HG03432 (cell line): ENCODE results near the gene GRAMD4.
"Not testable (repeated sequence)": the region's sequence is repeated elsewhere in the genome, so short reads cannot be mapped to it uniquely, and the experiment has no call there.

Experiments
- ATAC-seq: cut with Tn5 transposase; IDR thresholded peaks from one replicate; pipeline ENCODE4 v1.9.1; 2021; ENCODE audit warnings: mild to moderate bottlenecking, moderate library complexity; ENCODE audit not compliant: unreplicated experiment

Gene GRAMD4

DNA sequence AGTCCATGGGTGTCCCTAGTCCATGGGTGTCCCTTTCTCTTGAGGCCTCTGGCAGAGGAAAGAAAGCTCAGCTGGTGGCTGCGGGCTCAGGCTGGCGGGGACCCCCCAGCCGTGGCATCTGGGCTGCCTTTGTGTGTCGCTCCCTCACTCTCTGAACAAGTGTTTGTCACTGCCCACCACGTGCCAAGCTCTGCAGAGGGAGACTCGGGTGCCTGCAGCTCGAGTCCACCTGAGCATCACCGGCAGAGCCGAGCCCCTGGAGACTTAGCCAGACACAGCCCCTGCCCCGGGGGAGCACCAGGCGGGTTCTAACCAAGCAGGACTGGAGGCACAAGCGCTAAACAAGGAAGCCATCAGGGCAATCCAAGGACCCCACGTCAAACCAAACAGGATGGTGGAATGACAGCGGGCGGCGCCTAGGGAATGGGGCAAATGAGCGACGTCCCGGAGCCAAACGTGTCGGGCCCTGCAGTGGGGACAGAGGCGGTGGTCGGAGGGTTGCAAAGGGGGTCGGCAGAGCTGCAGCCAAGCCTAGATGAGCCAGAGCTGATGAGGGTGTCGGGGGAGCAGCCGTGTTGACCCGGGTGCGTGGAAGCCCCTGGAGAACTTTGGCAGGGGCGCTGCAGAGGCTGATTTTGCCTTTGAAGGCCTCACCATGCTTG, 2.1 kb upstream of the GRAMD4 start:
- no peak for ATAC-seq

DNA sequence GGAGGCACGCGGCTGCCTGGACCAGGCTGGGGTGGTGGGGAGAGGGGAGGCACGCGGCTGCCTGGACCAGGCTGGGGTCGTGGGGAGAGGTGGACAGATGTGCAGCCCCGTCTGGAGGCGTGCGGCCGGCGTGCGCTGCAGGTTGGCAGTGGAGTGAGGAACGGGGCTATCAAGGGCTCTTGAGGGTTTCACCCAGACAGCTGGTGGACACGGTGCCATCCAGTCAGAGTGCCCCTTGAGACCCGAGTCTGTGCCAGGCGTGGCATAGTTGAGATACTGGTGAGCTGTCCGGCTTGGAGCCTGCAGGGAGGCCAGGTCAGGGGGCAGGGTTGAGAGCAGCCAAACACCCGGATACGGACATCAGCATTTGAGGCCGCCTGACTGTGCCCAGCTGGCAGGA, 1.5 kb upstream of the GRAMD4 start:
- no peak for ATAC-seq

DNA sequence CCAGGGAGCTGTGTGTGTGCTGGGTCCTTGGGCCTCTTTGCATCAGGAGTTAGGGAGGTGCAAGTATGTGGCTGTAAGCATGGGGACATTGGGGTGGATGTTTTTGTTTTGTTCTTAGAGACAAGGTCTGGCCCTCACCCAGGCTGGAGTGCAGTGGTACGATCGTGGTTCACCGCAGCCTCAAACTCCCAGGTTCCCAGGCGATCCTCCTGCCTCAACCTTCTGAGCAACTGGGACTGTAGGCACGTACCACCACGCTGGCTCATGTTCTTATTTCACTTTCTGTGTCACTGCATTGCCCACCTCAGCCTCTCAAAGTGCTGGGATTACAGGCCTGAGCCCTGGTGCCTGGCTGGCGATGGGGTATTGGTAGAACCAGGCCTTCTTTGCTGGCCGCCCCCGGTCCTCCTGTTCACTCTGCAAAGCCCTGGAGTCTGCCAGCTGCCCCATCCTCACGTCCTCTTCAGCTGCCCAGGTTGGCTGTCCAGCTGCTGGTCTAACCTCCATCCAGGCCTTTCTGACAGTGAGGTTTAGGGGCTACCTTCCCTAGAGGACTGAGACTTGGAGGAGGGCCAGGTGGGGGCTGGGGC, 851 bp upstream of the GRAMD4 start:
- no peak for ATAC-seq

DNA sequence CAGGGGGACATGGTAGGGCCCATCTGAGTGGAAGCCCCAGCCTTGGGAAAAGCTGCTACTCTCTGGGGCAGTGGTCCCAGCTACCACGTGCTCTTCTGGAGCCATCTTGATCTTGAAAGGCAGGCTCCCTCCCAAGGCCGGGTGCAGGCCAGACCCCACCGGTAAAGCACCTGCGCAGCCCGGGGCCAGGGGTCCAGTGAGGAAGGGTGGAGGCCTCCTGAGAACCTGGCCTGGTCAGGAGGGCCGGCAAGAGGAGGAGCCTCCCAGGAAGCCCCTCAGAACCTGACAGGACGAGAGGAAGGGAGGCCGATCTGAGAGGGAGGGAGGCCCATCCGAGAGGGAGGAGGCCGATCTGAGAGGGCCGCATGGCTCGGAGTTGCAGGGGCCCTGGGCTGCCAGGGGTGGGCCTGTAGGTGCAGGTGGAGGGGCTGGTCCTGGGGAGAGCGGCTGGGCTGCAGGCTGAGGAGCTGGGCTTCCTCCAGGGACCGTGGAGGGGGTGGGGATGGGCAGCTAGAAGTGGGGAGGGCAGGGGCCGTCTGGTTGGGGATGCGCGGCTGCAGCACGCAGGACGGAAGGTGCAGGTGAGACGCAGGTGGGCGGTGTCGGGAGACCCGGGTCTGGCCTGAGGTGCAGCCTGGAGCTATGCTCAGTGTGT, 529 bp downstream of the GRAMD4 start:
- ATAC-seq = no peak

DNA sequence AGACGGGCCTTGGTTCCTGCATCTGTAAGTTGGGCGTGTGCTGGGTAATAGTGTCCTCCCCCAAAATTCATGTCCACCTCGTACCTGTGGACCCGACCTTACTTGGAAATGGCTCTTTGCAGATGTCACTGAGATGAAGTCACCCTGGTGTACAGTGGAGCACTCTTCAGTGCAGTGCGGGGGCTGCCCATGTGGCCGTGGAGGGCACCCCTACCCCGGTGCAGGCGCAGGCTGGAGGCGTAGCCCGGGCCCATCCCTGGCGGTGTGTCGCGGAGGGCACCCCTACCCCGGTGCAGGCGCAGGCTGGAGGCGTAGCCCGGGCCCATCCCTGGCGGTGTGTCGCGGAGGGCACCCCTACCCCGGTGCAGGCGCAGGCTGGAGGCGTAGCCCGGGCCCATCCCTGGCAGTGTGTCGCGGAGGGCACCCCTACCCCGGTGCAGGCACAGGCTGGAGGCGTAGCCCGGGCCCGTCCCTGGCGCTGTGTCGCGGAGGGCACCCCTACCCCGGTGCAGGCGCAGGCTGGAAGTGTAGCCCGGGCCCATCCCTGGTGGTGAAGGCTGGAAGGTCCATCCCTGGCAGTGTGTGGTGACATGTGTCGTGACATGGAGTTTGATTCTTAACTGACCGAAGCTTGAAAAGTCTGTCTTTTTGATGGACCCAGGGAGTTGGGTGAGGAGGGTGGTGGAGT, 1.2 kb downstream of the GRAMD4 start:
- not testable (repeated sequence) for ATAC-seq

DNA sequence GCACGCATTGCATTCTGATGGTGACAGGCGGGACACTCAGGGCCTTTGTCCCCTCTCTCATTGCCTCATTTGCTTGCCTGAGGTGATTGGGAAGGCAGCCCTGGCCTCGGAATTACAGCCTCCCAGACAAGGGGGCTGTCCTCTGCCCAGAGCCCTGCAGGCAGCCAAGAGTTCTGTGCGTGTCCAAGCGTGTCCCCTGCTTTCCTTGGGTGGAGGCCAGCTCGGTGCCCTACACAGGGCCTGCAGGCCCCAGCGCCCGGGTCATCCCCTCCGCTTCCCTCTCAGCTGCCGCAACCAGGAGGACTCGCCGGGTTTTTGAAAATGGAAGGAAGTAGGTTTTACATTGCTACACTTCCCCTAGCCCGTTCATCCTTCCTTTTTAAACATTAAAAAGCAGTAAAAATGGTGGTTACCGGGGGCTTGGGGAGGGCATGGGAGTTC, 1.9 kb downstream of the GRAMD4 start:
- ATAC-seq = no peak

DNA sequence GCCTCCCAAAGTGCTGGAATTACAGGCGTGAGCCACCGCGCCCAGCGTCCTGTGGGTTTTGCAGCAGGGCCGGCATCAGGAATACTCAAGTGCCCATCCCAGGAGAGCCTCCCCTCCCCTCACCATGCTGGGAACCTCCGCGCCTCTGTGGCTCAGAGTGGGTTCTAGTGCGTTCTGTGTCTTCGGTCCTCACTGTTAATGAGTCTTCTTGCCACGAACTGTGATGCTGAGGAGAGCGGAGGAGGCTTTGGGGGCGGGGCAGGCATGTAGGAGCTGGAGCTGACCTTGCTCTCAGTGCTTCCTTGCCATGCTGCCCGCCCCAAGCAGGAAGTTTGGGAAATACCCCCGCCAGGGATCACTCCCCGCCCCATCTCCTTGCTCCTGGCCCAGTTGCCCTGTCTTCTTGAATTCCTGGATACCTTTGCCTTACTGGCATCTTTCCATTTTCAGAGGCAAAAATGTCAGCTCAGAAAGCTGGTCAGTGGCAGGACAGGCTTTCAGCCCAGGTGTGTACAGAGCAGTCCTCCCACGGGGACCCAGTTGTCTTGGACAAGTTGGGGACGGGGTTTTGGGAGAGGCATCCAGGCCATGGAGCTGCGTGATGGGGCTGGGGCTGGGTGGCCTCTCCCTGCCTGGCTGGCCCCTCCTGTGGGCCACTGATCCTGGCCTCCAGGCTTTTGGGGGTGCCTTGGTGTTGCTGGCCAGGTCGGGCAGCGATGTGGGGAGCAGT, 5.1 kb downstream of the GRAMD4 start:
- ATAC-seq = no peak

DNA sequence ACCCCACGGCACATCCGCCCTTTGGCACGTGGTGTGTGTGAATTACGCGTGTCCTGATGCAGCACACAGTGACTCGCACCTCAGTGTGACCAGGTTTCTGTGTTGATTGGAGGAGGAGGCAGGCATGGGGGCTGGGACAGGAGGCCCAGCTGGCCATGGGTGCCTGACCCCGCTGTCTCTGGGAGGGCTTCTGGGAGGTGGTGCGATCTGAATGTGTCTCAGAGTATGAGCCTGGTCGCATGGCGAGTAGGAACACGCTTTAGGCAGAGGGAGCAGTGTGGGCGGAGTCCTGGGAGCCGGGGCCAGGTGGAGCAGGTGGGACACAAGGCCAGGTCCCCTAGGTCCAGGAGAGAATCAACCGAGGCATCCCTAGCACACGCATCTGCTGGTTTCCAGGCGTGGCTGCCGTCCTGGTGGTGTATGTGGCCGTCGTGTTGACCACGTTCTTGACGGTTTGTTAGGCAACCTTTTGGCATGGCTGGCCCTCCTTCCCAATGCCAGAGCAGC, 5.7 kb downstream of the GRAMD4 start:
- ATAC-seq = no peak

DNA sequence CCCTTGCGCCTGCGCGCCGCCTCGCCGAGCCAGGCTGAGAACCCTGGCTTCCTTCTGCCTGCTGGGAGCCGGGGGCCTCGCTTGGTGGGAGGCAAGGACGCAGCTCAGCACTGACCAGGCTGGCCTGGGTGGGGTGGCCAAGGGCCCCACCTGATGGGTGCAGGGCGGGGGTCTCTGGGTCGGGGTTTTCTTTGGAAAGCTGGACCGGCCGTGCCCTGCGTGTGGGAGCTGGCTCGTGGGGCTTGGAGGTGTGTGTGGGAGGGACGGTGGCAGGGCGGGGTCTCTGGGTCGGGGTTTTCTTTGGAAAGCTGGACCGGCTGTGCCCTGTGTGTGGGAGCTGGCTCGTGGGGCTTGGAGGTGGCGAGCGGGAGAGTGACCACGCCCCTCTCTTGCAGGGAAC, 6.2 kb downstream of the GRAMD4 start:
- ATAC-seq = no peak

DNA sequence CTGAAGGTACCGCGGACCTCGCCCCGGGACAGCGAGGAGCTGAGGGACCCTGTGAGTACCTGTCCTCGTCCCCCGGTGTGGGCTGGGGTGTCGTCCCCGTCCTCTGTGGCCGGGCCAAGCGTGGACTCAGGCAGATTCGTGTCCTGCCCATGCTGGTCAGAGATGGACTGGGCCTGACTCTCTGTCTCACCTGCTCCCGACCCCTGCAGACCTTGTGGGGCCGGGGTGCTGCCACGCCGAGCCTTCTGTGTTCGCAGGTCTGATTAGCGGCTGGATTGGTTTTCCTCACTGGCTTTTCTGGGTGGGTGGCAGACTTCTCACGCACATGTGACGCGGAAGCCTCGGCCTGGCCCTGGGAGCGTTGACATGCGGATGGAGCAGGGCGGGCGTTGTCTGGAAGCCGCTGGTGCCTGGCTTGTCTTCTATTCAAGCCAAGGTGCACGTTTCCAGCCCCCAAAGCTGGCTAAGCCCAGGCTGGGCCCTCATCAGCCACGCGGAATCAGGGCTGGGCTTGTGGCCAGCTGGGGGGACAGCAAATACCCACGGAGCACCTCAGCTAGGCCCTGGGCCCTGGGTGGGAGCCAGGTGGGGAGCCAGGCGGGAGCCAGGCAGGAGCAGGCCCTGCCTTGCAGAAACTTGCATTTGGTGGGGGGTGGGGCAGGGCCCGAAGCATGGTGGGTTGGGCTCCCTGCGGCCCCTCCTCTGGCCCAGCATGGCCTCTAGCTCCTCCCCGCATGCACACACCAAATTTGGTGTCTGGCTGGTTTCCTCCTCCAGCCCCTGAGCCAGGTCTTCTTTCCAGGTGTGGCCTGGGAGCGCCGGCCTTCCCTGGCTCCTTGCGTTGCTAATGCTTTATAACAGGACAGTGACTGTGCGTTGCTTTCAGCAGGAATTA, 7.0 kb downstream of the GRAMD4 start:
- ATAC-seq = no peak

DNA sequence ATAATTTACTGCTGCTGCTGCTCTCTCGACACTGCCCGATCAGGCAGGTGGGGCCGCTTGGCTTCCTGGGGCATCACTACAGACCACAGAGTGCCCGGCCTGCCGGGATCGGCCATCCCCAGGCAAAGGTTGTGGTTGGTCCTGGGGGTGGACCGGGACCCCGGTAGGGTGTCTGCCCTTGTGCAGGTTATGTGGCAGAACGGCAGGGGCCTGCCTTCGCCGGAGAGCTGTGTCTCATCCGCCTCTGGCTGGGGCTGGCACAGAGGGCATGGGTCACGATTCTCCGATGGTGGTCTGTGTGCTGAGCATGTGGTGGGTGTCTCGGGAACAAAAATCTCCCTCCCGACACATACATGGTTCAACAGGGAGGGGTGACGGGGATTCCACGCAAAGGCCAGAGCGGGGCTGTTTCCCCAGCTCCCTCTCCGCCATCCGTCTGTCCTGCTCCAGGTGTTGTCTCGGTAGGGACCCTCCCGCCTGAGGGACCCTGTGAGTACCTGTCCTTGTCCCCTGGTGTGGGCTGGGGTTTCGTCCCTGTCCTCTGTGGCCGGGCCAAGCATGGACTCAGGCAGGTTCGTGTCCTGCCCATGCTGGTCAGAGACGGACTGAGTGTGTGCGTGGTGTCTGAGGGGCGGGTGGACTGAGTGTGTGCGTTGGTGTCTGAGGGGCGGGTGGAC, 7.8 kb downstream of the GRAMD4 start:
- ATAC-seq = no peak

DNA sequence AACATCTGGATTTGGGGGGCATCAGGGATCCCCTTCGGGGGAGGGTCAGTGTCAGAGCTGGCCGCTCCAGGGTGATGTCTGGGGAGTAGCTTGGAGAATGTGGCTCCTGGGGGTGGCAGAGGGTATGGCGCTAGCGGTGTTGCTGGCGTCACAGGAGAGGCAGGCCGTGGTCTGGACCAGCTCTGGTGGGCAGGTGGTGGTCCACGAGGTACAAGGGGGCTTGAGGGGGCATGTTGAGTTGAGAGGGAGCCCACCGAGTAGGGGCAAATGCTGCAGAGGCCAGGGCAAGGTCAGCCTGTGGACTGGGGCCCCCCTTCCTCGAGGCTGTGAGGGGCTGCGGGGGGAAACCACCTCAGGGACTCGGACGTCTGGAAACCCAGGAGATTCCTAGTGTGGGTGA, 8.6 kb downstream of the GRAMD4 start:
- ATAC-seq = no peak

DNA sequence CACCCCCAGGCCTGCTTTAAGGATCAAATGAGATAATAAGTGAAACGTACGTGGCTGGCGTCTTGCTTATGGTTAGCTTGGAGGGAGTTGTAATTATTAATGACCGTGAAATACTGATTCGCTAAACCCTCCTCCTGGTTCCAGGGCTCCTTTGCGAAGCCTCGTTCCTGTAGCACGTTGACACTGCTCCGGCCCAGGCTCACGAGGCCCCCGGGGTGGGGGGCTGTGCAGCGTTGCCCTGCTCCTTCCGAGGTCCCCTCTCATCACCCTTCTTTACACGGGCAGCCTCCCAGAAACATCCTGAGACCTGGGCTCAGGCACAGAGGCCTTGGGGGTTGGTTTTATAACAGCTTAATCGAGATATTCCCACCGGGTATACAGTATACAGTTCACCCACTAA, 9.1 kb downstream of the GRAMD4 start:
- no peak for ATAC-seq

DNA sequence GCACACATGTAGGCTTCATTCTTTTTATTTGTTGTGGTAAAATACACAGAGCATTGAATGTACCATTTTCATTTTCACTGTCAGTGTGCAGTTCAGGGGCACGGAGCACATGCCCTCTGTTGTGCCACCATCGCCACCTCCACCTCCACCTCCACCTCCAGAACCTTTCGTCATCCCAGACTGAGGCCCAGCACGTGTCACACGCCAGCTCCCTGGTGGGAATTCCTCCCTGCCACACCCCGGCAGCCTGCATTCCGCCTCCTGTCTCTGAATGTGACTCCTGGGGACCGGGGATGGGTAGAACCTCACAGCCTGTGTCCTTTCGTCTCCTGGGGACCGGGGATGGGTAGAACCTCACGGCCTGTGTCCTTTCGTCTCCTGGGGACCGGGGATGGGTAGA, 10.9 kb downstream of the GRAMD4 start:
- ATAC-seq = no peak

DNA sequence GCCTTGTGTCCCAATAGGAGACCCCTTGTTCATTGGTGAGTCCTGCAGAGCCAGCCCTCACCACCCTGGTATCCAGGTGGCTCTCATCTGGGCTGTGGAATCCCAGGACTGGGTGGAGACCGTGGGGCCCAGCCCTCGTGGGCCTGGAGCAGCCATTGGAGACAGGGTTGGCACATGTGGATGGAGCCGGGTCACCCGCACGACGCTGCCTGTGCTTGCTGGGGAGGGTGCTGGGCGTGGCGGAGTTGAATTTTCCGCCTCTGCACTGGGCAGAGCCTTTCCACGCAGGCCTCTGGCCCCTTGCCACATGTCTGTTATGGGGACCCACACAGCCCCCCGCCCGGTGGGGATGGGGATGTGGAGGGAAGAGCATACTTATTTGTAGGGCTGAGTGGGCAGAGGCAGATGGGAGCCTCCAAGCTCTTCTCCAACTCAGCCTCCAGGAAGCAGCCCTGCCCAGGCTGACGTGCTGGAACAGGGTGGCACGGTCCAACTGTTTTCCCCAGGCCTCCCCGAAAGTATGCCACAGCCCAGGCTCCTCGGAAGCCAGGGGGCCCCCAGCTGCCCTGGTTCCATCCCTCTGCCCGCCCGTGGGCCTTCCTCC, 12.6 kb downstream of the GRAMD4 start:
- no peak for ATAC-seq

DNA sequence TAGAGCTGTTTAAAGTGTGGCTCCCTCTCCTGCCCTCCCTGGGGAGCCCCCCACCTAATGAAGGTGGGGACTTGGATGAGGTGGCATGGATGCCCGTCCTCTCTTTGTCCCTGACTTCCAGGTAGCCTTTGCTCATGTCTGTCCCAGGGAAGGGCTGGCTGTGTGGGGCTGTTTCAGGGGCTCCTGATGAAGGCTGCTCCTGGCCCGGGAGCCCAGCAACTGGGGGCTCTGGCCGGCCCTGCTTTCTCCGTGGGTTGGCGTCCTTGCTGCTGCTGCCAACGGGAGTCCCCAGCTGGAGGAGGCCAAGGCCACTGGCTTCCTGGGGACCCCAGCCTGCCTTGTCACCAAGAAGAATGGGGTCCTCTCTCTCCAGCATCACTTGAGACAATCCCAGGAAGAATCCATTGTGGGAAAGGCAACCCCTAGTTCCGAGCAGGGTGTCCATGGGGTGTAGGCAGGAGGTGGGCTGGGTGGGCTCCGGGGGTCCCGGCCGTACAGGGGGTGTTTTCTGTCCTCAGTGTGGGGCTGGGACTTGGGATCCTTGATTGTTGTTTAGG, 13.2 kb downstream of the GRAMD4 start:
- no peak for ATAC-seq

DNA sequence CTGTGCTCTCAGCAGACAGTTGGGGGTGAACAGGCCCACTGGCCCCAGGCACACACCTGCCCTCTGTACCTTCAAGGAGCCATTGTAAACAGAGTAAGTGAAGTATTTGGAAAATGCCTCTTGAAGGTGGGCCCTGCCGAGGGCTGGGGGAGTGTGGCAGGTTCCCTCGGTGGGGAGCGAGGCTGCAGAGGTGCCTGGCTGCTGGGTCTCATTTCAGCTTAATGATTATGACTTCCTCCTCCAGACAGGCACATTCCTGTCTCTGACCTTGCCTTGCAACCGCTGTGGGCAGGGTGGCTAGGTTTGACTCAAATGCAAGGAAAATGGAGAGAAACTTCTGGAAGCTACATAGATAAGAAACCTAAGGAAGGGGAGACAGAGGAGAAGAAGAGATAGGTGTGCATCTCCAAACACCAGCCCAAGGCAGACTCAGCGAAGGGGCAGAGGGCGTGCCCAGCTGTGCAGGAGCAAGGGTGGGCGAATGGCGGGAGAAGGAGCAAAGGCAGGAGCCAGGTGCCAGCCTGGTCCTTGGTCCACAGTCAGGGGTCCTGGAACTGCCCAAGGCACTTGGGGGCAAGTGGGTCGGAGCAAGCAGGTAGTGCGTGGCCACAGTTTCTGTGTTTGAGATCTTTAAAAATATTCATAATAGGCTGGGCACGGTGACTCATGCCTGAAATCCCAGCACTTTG, 14.0 kb downstream of the GRAMD4 start:
- no peak for ATAC-seq
